Stimulated activated CD8-positive, alpha-beta memory T cell treated with anti-CD3 and anti-CD28 coated beads, Interleukin-15, amount 100 ng/mL, for 4 hours (primary cell): Measurements from ENCODE around the gene EPHA8.

Experiments
- DNase-seq, 2 donors: peaks; one replicate each; pipeline ENCODE4 v3.0.0-alpha.2; 2020; ENCODE audit warnings: low read depth in 2 of 2

EPHA8 gene

DNA sequence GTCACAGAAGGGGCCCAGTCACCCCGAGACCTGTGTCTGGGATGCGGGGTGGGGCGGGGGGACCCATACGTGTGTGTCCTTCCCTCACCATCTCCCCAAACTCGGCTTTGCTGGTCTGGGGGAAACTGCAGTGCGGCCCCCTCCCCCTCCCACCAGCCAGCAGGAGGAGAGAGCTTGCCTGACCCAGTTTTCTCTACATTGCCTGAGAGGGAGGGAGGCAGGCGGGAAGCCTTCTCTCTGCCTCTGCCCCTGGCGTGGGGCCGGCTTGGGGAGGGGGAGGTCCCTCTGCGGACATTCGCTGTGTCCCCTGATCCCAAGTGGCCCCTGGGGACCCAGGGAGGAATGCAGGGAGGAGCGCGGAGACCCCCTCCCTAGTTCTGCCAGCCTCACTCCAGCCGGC lies 3.9 kb downstream of the EPHA8 start:
- DNase-seq = no peak

DNA sequence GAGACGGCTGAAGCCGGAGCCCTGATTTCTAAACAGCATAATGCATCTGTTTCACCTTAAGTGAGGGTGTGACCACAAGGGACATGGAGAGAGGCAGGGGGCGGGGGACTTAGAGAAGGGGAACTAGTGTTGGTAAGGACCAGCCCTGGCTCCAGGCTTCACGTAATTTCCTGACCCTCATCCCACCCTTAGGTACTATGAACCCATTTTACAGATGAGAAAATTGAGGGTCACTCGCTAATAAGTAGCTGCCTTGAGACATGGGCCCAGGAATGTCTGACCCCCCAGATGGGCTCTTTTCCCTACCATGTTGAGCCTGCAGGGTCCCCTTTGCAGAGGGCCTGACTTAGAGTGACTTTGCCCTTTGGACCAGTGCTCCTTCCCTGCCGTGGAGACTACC lies 4.7 kb downstream of the EPHA8 start:
- DNase-seq = no peak

DNA sequence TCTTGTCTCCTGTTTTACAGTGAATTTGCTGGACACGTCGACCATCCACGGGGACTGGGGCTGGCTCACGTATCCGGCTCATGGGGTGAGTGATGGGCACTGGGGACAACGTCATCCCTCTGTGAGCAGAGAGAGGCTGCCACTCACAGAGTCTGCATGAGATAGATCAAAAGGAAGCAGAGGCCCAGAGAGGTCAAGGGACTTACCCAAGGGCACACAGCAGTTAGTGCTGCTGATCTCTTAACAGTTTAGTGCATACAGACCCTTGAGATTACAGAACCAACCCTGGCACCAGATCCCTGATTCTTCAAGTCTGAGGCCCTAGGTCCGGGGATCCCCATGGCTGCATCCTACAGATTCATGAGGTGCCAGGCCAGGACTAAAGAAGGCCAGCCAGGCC lies 6.0 kb downstream of the EPHA8 start:
- DNase-seq = no peak

DNA sequence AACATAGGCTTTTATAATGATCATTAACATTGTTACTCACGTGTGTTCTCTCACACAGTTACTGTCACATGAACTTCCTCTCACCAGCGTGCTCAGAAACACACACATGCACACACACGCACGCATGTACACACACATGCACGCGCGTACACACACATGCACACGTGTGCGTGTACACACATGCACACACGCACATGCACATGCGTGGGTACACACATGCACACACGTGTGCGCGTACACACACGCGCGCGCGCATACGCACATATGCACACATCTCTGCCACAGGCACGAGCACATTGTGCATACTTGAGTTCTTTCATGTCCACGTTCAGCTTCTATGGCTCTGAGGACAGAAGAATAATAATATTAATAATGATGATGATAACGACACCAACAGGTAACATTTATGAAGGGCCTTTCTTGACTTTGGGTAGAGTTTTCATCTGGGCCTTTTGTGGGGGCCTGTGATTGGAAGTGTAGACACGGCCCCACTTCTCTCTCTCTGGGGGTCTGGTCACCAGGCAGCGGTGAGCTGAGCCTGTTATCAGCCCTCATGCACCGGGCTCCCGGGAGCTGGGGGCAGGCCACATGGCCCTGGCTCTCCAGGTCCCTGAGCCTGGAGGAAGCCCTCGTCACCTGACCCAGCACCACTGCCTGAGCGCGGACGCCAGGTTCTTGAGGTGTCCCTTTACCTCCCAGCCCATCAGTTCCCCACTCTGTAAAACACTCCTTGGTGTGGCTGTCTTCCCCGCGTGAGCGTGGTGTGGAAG lies 7.0 kb downstream of the EPHA8 start:
- no peak for DNase-seq

DNA sequence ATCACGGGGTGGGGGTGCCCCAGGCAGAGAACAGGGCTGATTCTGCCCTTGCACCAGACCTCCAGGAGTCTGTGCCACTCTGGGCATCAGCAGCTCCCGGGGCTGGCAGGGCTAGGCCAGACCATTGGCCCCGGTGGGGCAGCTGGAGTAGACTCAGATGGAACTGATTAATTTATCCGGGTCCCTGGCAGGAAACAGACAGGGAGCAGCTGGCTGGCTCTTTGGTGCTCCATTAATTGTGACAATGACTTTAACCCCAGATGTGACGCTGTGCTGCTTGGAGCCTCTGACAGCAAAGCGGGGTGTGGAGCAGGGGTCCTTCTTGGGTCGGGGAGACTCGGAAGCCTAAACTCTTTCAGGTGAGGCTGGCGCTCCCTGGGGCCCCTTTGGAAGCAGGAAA lies 9.5 kb downstream of the EPHA8 start:
- no peak for DNase-seq

DNA sequence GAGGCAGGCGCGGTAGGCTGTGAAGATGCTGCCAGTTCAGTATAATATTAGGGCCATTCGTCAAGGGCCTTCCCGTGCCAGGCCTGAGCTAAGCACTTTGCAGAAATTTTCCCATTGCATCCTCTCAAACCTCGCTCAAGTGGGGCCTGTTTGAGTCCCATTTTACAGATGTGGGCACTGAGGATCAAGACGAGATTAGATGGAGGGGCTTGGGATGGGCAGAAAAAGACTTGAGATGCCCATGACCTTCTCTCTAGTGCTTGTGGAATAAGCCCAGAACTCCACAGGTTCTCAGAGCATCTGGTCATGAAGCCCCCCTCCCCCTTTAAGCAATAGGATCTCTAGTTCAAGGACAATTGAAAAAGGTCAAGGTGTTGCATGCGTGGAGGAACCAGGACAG lies 9.9 kb downstream of the EPHA8 start:
- DNase-seq = no peak

DNA sequence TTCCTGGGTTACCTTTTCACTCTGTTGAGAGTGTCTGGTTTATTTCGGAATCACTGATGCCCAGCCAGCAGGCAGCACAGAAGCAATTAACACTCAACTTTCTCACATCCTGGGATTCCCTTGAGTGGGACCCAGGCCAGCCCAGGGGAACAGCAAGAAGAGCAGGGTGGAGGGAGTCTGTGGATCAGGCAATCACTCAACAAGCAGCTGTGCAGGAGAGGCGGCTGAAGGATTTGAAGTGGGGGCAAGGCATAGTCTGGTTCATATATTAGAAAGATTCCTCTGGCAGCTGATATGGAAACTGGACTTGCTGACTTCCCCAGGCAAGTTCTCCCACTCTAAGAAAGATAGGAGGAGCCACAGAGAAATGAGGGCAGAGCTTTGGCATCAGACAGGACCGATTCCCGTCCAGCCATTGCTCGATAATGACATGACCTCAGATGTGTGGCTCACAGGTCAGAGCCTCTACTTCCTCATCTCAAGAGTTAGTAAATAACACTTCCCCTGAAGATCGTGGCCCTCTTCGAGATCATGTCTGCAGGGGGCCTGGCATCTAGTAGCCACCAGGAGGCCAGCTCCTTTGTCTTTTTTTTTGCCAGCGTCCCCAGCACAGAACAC lies 12.4 kb downstream of the EPHA8 start:
- no peak for DNase-seq

DNA sequence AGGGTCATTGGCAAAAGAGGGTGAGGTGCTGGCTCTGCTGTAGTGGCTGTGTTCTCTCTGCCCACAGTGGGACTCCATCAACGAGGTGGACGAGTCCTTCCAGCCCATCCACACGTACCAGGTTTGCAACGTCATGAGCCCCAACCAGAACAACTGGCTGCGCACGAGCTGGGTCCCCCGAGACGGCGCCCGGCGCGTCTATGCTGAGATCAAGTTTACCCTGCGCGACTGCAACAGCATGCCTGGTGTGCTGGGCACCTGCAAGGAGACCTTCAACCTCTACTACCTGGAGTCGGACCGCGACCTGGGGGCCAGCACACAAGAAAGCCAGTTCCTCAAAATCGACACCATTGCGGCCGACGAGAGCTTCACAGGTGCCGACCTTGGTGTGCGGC lies 12.9 kb downstream of the EPHA8 start:
- DNase-seq = no peak

DNA sequence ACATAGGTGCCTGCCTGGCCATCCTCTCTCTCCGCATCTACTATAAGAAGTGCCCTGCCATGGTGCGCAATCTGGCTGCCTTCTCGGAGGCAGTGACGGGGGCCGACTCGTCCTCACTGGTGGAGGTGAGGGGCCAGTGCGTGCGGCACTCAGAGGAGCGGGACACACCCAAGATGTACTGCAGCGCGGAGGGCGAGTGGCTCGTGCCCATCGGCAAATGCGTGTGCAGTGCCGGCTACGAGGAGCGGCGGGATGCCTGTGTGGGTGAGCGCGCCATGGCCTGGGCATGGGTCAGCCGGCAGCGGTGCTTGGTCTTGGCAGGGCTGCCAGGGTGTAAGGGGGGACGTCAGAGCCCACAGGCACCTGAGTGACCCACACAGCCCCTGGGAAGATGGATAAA lies 13.3 kb downstream of the EPHA8 start:
- no peak for DNase-seq

DNA sequence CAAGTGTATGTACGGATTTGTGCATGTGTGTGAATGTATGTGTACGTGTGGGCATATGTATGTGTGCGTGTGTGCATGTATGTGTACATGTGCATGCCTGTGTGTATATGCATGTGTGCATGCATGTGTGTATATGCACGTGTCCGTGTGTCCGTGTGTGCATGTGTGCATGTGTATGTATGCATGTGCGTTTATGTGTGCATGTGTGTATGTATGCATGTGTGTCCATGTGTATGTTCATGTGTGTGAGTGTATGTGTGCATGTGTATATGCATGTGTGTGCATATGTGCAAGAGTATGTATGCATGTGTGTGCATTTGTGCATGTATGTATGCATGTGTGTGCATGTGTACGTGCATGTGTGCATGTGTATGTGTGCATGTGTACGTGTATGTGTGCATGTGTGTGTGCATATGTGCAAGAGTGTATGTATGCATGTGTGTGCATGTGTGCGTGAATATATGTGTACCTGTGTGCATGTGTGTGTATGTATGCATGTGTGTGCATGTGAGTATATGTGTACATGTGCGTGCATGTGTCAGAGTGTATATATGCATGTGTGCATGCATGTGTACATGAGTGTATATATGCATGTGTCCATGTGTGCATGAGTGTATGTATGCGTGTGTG lies 15.6 kb downstream of the EPHA8 start:
- no peak for DNase-seq

DNA sequence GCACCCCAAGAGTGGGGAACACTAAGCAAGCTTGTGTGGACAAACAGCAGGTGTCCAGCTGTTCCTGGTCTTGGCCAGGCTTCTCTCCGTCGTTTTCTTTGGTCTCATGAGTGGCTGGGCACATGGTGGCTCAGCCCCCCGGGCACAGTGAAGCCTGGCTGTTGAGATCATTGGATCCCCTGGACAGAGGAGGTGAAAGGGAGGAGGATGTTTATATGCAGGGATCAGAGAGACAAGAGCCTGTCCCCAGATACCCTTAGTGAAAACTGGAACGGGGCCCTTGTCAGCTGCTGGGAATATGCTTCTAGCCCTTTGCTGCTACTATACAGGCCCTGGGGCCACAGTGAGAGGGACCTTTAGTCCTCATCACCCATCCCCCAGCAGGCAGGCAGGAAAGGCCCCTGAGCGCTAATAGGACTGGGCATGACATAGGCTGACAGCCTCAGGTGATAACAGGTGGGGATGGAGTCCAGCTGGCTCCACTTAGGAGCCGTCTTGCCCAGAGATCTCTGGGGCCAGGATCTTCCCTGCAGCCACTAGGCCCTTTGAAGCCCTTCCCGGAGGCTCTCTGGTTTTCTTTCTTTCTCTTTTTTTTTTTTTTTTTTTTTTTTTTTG lies 16.4 kb downstream of the EPHA8 start:
- DNase-seq = no peak

DNA sequence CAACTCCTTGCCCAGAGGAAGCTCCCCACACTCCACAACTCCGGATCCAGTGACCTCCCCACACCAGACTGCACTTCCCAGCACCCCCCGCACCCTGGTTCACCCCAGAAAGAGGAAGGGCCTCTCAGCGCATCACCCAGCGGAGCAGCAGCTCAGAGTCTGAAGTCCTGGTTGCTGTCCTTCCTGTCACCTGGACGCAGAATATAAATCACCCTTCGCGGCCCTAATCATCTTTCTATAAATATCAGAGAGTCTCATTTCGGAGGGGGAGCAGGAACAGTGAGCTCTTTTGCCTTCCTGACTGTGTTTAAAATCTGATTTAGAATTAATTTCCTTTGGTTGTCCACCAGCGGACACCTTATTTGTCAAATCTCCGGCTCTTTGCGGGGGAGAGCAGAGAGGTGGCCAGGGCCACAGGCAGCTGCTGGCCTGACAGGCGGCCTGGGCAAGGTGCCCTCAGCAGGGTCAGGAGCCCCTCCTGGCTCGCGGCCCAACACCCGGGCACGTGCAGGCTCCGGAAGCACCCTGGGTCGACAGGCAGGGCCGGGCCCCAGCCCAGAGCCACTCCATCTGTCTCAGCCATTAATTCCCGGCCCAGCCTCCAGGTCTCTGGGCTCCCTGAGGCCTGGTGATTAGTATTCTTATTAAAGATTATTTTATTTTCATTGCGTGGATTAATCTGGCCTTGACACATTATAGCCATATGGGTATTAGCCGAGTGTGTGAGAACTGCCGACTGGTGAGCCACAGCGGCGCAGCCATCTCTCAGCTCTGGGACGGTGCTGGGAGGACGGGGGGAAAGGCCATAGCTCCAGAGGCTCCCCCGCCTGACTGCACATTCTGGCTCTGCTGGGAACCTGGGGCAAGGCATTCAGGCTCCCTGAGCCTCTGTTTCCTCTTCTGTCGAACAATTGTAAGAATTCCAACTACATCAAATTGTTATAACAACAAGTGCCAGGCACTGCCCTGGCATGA lies 19.7 kb downstream of the EPHA8 start:
- no peak for DNase-seq

DNA sequence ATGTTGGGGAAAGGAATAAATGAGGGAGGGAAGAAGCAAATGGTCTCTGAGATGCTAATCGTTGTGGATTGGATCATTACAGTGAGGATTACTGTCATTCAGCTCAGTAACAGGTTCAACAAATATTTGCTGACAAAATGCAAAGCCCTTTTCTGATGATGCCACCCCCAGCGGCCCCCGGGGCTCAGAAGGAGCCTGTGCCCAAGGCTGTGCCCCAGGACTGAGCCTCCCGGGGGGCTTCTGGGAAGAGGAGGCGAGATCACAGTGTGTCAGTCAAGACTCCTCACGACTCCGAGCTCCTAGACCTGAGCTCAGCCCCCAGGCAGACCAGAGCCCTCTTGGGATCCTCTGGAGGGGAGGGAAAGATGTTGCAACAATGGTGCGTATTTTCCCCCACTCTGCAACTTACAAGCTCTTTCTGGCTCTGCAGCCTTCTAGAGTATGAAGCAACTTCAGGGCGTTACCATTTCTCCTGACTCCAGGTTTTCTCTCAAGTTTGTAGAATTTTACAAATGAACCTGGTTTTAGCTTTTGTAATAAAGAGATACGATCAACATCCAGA lies 20.8 kb downstream of the EPHA8 start:
- no peak for DNase-seq

DNA sequence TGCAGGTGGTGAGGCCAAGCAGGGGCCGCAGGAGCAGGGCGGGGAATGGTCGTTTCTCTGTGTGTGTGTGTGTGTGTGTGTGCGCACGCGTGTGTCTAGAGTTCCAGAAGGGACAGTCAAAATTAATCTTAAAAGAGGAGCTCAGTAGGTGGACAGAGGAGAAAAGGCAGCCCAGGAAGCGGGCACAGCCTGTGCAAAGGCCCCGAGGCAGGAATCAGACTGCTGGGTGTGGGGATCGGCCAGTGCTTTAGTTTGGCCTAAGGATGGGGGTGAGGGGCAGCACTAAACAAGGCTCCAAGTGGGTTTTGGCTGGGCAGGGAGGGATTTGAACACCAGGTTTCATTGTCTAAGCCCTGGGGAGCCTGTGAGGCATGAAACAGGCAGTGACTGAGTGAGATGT lies 21.7 kb downstream of the EPHA8 start:
- no peak for DNase-seq

DNA sequence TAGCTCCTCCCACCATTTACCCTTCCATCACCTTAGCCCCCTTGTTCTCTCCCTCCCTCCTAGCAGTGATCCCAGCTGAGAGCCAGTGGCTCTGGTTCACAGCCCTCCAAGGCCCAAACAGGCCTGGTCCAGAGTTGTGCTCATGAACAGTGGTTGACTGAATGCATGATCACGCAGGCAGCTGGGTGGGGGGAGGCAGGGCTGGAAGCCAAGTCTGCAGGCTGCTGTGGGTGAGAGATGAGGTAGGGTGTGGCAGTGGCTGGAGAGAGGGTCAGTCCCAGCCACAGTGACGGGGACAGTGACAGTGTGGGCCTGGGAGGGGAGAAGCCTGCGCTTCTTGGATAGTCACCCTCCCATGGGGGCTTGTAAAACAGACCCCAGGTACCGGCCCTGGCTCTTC lies 22.2 kb downstream of the EPHA8 start:
- no peak for DNase-seq

DNA sequence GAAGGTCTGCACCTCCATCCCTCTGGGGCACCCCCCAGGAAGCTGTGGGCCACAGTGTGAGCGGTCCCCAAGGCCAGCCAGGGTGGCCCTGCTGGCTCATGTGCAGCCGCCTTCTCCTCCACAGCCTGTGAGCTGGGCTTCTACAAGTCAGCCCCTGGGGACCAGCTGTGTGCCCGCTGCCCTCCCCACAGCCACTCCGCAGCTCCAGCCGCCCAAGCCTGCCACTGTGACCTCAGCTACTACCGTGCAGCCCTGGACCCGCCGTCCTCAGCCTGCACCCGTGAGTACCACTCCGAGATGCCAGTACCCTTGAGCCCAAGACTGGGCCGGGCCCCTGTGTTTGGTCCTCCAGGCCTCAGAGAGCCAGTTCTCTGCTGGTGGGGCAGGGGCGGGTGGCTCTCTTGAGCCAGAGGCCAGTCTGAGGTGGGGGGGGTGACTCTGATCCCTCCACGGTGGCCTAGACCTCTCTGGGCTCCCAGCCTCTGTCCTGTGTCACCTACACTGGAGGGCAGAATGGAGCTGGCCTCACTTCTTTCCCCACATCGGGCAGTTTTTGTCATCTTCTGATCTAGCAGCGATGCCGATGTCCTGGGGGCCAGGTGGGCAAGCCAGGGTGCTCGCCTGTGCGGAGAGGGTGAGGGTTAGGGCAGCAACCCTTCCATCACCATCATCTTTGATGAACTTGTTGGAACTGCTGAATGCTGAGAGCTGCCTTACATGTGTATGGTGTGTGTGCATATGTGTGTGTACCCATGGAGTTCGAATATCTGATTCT lies 23.3 kb downstream of the EPHA8 start:
- no peak for DNase-seq

DNA sequence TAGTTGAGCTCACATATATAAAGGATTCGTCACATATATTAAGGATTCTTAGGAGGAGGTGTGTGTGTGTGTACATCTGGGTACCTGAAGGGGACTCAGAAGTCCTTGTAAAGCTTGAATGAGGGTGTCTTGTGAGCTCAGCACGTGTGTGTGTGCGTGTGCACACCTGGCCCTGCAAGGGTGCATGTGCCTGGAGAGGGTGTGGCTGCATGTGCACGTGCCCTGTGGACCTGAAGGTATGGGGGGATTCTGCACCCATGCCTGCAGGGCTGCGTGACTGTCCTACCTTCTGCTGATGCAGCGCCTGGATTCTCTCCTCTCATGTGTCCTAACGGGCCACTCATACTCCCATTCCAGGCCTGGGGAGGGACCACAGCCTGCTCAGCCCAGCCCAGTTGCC lies 24.0 kb downstream of the EPHA8 start:
- no peak for DNase-seq

DNA sequence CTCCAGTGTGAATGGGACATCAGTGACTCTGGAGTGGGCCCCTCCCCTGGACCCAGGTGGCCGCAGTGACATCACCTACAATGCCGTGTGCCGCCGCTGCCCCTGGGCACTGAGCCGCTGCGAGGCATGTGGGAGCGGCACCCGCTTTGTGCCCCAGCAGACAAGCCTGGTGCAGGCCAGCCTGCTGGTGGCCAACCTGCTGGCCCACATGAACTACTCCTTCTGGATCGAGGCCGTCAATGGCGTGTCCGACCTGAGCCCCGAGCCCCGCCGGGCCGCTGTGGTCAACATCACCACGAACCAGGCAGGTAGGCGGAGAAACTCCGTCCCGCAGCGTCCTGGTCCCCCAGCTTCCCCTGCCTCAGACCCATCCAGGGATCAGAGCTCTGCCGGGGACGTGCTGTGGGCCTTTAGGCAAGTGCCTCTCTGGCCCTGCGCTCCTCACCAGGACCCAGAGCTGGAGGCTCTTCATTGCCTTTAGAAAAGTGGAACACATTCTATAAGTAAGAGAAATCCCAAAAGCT lies 25.7 kb downstream of the EPHA8 start:
- no peak for DNase-seq

DNA sequence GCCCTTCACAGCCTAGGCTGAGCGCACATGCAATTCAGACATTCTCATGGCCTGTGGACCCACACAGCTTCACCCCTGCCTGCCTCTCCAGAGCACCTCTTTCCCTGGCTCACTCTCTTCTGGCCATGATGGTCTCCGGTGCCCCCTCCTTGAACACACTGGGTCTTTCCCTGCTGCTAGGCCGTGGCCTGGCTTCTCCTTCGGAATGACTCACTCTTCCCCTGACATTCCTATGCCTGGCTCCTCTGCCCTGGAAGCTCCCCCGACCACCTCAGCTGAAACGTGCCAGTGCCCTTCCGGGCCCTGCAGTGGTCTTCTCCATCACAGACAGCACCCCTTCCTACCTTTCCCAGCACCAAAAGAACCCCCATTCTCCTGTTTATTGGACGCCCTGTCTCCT lies 28.3 kb downstream of the EPHA8 start:
- no peak for DNase-seq

DNA sequence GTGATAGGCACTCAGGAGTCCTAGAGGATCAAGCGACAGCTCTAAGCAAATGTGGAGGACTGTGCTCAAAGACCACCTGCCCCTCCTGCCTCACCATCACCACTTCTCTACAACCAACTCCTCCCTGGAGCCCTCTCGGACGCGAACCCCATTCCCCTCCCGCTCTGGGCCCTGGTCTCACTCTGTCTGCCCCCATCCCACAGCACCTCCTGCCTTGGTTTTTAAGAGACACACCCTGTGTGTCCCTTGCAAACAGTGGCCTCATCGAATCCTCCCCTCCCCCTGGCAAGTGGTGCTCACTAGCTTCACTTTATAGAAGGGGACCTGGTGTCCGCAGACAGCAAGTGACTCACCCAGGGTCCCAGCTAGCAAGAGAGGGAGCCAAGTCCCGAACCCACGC lies 28.8 kb downstream of the EPHA8 start:
- DNase-seq = no peak
